SK-N-SH (cell line): ENCODE data around the gene JPH3.

ENCODE experiments used
- FOXJ3 ChIP-seq: sonication (generic); formaldehyde crosslinking; IDR thresholded peaks from 2 replicates; pipeline ENCODE4 v1.5.1; 2020; ENCODE audit warnings: mild to moderate bottlenecking, missing genetic modification reagents
- GABPA ChIP-seq: IDR thresholded peaks from 2 replicates; pipeline ENCODE4 v1.4.0; 2012; ENCODE audit warnings: low read depth, mild to moderate bottlenecking
- RFX5 ChIP-seq: IDR thresholded peaks from 2 replicates; pipeline ENCODE4 v1.6.1; 2012; ENCODE audit warnings: mild to moderate bottlenecking, improper control_type of control experiment, low read length
- RXRA ChIP-seq: IDR thresholded peaks from 2 replicates; pipeline ENCODE4 v1.4.0; 2012; ENCODE audit warnings: low read depth, mild to moderate bottlenecking, borderline replicate concordance
- TEAD4 ChIP-seq: IDR thresholded peaks from 2 replicates; pipeline ENCODE4 v1.4.0; 2012; ENCODE audit warnings: mild to moderate bottlenecking, borderline replicate concordance; ENCODE audit not compliant: insufficient read depth
- TF ChIP-seq, protein P1 (sequence below): fragments of 200-600 bp; sonication (generic); IDR thresholded peaks from 2 replicates; pipeline ENCODE4 v1.6.1; 2017; ENCODE audit warnings: antibody characterized with exemption, mild to moderate bottlenecking, moderate library complexity
- TF ChIP-seq, protein P2 (sequence below): fragments of 150-350 bp; IDR thresholded peaks from 2 replicates; pipeline ENCODE4 v1.6.1; 2017; ENCODE audit warnings: antibody characterized with exemption, low read length, low read depth, borderline replicate concordance

DNA sequence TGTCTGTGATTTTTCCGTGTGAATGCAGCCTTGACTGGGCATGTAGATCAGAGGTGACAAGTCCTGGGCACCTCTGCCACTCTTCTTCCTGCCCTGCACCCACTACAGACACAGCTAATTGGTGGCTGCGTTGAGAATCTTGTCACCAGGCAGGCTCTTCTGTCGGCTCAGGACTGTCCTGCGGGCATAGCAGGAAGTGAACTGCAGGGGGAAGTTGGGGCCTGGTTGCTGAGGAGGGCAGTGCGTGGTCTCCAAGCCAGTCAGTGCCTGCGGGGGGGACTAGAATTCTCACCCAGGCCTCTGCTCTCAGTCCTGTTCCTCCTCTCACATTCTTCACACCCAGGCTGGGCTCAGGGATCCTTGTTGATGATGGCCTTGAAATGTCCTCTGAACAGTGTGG is 50.5 kb downstream of the JPH3 start:
- TF ChIP-seq TEAD4 (no peak), RFX5 (no peak), FOXJ3 (CRISPR knock-in tag) (no peak), GABPA (no peak), RXRA (no peak)
- TF ChIP-seq, protein P1, sequence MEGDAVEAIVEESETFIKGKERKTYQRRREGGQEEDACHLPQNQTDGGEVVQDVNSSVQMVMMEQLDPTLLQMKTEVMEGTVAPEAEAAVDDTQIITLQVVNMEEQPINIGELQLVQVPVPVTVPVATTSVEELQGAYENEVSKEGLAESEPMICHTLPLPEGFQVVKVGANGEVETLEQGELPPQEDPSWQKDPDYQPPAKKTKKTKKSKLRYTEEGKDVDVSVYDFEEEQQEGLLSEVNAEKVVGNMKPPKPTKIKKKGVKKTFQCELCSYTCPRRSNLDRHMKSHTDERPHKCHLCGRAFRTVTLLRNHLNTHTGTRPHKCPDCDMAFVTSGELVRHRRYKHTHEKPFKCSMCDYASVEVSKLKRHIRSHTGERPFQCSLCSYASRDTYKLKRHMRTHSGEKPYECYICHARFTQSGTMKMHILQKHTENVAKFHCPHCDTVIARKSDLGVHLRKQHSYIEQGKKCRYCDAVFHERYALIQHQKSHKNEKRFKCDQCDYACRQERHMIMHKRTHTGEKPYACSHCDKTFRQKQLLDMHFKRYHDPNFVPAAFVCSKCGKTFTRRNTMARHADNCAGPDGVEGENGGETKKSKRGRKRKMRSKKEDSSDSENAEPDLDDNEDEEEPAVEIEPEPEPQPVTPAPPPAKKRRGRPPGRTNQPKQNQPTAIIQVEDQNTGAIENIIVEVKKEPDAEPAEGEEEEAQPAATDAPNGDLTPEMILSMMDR = no peak
- TF ChIP-seq, protein P2, sequence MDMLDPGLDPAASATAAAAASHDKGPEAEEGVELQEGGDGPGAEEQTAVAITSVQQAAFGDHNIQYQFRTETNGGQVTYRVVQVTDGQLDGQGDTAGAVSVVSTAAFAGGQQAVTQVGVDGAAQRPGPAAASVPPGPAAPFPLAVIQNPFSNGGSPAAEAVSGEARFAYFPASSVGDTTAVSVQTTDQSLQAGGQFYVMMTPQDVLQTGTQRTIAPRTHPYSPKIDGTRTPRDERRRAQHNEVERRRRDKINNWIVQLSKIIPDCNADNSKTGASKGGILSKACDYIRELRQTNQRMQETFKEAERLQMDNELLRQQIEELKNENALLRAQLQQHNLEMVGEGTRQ = no peak
